ENCODE results near the gene IL22.
"Not testable (repeated sequence)": the region's sequence is repeated elsewhere in the genome, so short reads cannot be mapped to it uniquely, and the experiment has no call there.

The IL22 gene

GRCh38 chr12:68222326-68222725 lies 31.1 kb downstream of the IL22 start:
- no peak for DNase-seq (ENCODE audit: low spot score)
- no peak for TF ChIP-seq CTCF (IDR thresholded peaks at IDR 0.05; ENCODE audit: borderline replicate concordance, control extremely low read depth, extremely low read depth, insufficient read depth, missing control alignments)
- in situ Hi-C loops (cut with MboI; ENCODE audit: low sequenced_read_pairs, unreplicated experiment) = no loop called here

GRCh38 chr12:68221497-68221896 lies 31.9 kb downstream of the IL22 start:
- no peak for TF ChIP-seq CTCF (IDR thresholded peaks at IDR 0.05; ENCODE audit: borderline replicate concordance, control extremely low read depth, extremely low read depth, insufficient read depth, missing control alignments)
- in situ Hi-C loops (cut with MboI; ENCODE audit: low sequenced_read_pairs, unreplicated experiment) = no loop called here
- DNase-seq (ENCODE audit: low spot score) = no peak

GRCh38 chr12:68210875-68211274 lies 42.5 kb downstream of the IL22 start:
- TF ChIP-seq CTCF (IDR thresholded peaks at IDR 0.05; ENCODE audit: borderline replicate concordance, control extremely low read depth, extremely low read depth, insufficient read depth, missing control alignments) = no peak
- DNase-seq (ENCODE audit: low spot score) = no peak
- in situ Hi-C loops (cut with MboI; ENCODE audit: low sequenced_read_pairs, unreplicated experiment) = no loop called here

- in situ Hi-C loops (cut with MboI; ENCODE audit: low sequenced_read_pairs, unreplicated experiment); DNase-seq (ENCODE audit: low spot score): not testable (repeated sequence)
These were observed 44.2 kb downstream of the IL22 start for GRCh38 chr12:68209048-68209728.

- DNase-seq (ENCODE audit: low spot score) = no peak
- in situ Hi-C loops (cut with MboI; ENCODE audit: low sequenced_read_pairs, unreplicated experiment) = no loop called here
- TF ChIP-seq CTCF (IDR thresholded peaks at IDR 0.05; ENCODE audit: borderline replicate concordance, control extremely low read depth, extremely low read depth, insufficient read depth, missing control alignments) = no peak
These were observed 46.1 kb downstream of the IL22 start for GRCh38 chr12:68207276-68207675.

- in situ Hi-C loops (cut with MboI; ENCODE audit: low sequenced_read_pairs, unreplicated experiment) = no loop called here
- no peak for TF ChIP-seq CTCF (IDR thresholded peaks at IDR 0.05; ENCODE audit: borderline replicate concordance, control extremely low read depth, extremely low read depth, insufficient read depth, missing control alignments)
- no peak for DNase-seq (ENCODE audit: low spot score)
These were observed 47.0 kb downstream of the IL22 start for GRCh38 chr12:68206446-68206845.

GRCh38 chr12:68203460-68203875 lies 49.9 kb downstream of the IL22 start:
- no peak for DNase-seq (ENCODE audit: low spot score)
- TF ChIP-seq CTCF (IDR thresholded peaks at IDR 0.05; ENCODE audit: borderline replicate concordance, control extremely low read depth, extremely low read depth, insufficient read depth, missing control alignments) = no peak
- in situ Hi-C loops (cut with MboI; ENCODE audit: low sequenced_read_pairs, unreplicated experiment) = no loop called here

Data from GM13976 (cell line).